C4-2B (cell line): Measurements from ENCODE around the gene SPATS2L.

Experiments used
- ZFX ChIP-seq: fragments of 450-650 bp; IDR thresholded peaks from 2 replicates; pipeline ENCODE4 v1.6.1; 2017
- TF ChIP-seq, protein P1 (sequence below): fragments of 450-650 bp; conservative IDR thresholded peaks from 2 replicates; pipeline ENCODE4 v1.5.1; 2017; ENCODE audit warnings: mild to moderate bottlenecking

DNA sequence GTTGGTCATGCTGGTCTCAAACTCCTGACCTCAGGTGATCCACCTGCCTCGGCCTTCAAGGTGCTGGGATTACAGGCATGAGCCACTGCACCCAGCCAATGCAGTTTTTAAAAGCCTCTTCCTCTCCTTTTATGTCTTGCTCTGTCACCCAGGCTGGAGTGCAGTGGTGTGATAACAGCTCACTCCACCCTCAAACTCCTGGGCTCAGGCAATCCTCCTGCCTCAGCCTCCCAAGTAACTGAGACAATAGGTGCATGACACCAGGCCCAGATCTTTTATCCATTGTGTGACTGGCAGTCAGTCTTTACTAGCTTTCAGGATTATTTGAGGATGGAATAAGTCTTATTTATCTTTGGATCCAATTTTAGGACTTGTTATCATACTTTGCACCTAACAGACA, 190.2 kb downstream of the SPATS2L start:
- no peak for TF ChIP-seq ZFX
- TF ChIP-seq, protein P1, sequence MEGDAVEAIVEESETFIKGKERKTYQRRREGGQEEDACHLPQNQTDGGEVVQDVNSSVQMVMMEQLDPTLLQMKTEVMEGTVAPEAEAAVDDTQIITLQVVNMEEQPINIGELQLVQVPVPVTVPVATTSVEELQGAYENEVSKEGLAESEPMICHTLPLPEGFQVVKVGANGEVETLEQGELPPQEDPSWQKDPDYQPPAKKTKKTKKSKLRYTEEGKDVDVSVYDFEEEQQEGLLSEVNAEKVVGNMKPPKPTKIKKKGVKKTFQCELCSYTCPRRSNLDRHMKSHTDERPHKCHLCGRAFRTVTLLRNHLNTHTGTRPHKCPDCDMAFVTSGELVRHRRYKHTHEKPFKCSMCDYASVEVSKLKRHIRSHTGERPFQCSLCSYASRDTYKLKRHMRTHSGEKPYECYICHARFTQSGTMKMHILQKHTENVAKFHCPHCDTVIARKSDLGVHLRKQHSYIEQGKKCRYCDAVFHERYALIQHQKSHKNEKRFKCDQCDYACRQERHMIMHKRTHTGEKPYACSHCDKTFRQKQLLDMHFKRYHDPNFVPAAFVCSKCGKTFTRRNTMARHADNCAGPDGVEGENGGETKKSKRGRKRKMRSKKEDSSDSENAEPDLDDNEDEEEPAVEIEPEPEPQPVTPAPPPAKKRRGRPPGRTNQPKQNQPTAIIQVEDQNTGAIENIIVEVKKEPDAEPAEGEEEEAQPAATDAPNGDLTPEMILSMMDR: no peak
